ENCODE measurements around the gene ALDH1B1.

ALDH1B1 gene

DNA sequence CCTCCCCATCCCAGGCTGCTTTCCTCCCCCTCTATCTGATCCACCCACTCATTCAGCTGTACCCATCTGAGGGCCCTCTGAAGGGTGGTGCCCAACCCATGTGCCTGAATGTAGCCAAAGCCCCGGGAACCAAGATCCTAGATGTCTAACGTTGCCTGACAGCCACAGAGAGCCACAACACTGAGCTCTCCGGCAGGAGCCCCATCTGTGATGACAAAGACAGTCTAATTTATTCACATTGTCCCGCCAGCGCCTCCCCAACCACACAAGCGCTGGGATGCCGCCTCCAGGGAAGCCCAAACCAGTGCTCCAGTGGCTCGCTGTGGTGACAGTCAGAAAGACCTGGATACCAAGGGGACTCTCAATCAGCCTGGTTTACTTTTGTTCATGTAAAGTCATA is 23.4 kb downstream of the ALDH1B1 start:
- no peaks in the 10 kb centered on the region for H3K36me3 ChIP-seq (ENCODE audit: insufficient read depth)
- H3K4me3 ChIP-seq (IDR thresholded peaks at IDR 0.05; ENCODE audit: insufficient read depth, low read depth, low read length), result no peak overlapping the region
- no peak overlapping the region for H2AFZ ChIP-seq (ENCODE audit: low read depth)
- H3K4me2 ChIP-seq, result no peak overlapping the region
- no peaks in the 10 kb centered on the region for H4K20me1 ChIP-seq (ENCODE audit: insufficient read depth)
- TF ChIP-seq, protein P1, sequence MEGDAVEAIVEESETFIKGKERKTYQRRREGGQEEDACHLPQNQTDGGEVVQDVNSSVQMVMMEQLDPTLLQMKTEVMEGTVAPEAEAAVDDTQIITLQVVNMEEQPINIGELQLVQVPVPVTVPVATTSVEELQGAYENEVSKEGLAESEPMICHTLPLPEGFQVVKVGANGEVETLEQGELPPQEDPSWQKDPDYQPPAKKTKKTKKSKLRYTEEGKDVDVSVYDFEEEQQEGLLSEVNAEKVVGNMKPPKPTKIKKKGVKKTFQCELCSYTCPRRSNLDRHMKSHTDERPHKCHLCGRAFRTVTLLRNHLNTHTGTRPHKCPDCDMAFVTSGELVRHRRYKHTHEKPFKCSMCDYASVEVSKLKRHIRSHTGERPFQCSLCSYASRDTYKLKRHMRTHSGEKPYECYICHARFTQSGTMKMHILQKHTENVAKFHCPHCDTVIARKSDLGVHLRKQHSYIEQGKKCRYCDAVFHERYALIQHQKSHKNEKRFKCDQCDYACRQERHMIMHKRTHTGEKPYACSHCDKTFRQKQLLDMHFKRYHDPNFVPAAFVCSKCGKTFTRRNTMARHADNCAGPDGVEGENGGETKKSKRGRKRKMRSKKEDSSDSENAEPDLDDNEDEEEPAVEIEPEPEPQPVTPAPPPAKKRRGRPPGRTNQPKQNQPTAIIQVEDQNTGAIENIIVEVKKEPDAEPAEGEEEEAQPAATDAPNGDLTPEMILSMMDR (conservative IDR thresholded peaks at IDR 0.05; ENCODE audit: low read depth, low read length), result no peak
- H3K27me3 ChIP-seq (ENCODE audit: insufficient read depth, low read depth), result no peaks in the 10 kb centered on the region
- no peaks in the 10 kb centered on the region for H3K4me1 ChIP-seq (ENCODE audit: low read depth, poor library complexity, severe bottlenecking)
- H3K27ac ChIP-seq, result no peak overlapping the region
- no peaks in the 10 kb centered on the region for H3K79me2 ChIP-seq (ENCODE audit: insufficient read depth, low read depth)
- no peak overlapping the region for H3K9ac ChIP-seq

DNA sequence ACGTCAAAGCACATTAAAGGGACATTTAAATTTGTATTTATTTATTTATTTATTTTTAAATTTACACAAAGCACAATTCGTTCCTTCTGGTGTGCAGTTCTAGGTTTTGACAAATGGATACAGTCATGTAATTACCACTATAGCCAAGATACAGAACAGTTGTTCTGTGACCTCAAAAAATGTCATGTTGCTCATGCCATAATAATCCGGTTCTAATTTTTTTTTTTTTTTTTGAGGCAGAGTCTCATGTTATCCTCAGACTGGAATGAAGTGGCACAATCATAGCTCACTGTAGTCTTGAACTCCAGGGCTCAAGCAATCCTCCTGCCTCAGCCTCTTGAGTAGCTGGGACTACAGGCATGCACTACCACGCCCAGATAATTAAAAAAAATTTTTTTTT is 24.0 kb downstream of the ALDH1B1 start:
- Histone ChIP-seq H3K4me1 (ENCODE audit: low read depth, poor library complexity, severe bottlenecking) (no peaks in the 10 kb centered on the region), H3K36me3 (ENCODE audit: insufficient read depth) (no peaks in the 10 kb centered on the region), H3K79me2 (ENCODE audit: insufficient read depth, low read depth) (no peaks in the 10 kb centered on the region), H3K4me2 (no peak overlapping the region), H3K27me3 (ENCODE audit: insufficient read depth, low read depth) (no peaks in the 10 kb centered on the region), H3K9ac (no peak overlapping the region), H3K4me3 (IDR thresholded peaks at IDR 0.05; ENCODE audit: insufficient read depth, low read depth, low read length) (no peak overlapping the region), H2AFZ (ENCODE audit: low read depth) (no peak overlapping the region), H3K27ac (no peak overlapping the region), H4K20me1 (ENCODE audit: insufficient read depth) (no peaks in the 10 kb centered on the region)
- TF ChIP-seq, protein P1 (conservative IDR thresholded peaks at IDR 0.05; ENCODE audit: low read depth, low read length), result no peak

DNA sequence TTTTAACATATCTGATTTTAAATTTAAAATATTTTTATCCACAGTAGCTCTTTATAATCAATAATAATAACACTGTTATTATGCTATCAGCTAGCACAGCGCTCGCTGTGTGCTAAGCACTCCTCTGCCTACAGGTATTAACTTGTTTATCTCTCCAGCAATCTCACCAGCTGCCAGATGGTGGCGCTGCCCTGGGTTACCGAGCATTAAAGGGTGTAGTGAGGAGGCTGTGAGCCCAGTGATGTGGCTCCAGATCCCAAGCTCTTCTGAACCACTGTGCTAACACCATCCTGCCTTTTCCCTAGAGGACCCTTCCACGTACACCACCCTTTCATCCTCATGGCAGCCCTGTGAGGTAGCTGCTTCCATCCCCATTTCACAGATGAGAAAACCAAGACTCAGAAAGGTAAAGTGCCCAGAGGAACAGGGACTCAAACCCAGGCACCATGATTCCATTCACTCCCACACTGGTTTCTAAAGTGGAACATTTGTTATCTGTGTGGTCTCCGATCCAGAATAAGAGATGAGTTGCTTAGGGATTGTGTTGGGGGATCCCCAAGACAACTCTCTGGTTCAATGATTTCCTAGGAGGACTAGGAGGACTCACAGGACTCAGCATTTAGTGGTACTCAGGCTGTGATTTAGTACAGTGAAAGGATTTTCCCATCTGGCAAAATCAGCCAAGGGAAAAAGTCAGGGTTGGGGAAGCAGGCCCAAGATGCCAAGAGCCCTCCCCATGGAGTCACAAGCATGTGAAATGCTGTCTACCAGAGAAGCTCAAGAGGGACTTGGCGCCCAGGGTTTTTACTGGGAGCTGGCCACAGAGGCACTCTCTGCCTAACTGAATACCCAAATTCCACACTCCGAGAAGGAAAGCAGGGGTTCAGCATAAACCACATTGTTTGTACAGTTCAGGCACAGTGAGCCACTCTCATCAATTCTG is 24.8 kb downstream of the ALDH1B1 start:
- no peak overlapping the region for H2AFZ ChIP-seq (ENCODE audit: low read depth)
- H3K9ac ChIP-seq, result no peak overlapping the region
- H3K4me2 ChIP-seq, result no peak overlapping the region
- no peaks in the 10 kb centered on the region for H3K79me2 ChIP-seq (ENCODE audit: insufficient read depth, low read depth)
- H3K36me3 ChIP-seq (ENCODE audit: insufficient read depth), result no peaks in the 10 kb centered on the region
- H4K20me1 ChIP-seq (ENCODE audit: insufficient read depth), result no peaks in the 10 kb centered on the region
- no peak overlapping the region for H3K27ac ChIP-seq
- H3K4me3 ChIP-seq (IDR thresholded peaks at IDR 0.05; ENCODE audit: insufficient read depth, low read depth, low read length), result no peak overlapping the region
- TF ChIP-seq, protein P1 (conservative IDR thresholded peaks at IDR 0.05; ENCODE audit: low read depth, low read length), result peak; percentile 71
- no peaks in the 10 kb centered on the region for H3K27me3 ChIP-seq (ENCODE audit: insufficient read depth, low read depth)
- H3K4me1 ChIP-seq (ENCODE audit: low read depth, poor library complexity, severe bottlenecking), result no peaks in the 10 kb centered on the region

DNA sequence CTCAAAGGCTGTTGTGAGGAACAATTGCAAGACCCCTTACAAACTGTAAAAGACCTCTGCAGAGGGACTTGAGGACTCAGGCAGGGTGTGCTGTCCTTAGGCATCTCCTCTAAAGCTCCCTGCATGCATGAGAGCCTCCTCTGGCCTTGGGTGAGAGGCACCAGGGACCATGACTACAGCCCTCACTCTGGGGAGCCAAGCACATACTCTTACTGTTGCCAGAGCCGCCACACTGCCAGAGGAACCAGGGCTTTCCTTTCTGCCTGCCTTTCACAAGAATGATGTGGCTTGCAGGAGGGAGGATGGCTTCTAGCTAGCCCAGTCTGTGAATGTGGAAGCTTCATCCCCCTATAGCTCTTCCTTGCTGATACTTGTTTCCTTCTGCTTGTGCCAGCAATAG is 25.9 kb downstream of the ALDH1B1 start:
- Histone ChIP-seq H3K36me3 (ENCODE audit: insufficient read depth) (no peaks in the 10 kb centered on the region), H3K4me2 (no peak overlapping the region), H4K20me1 (ENCODE audit: insufficient read depth) (no peaks in the 10 kb centered on the region), H2AFZ (ENCODE audit: low read depth) (no peak overlapping the region), H3K27ac (no peak overlapping the region), H3K4me1 (ENCODE audit: low read depth, poor library complexity, severe bottlenecking) (no peaks in the 10 kb centered on the region), H3K4me3 (IDR thresholded peaks at IDR 0.05; ENCODE audit: insufficient read depth, low read depth, low read length) (no peak overlapping the region), H3K79me2 (ENCODE audit: insufficient read depth, low read depth) (no peaks in the 10 kb centered on the region), H3K9ac (no peak overlapping the region), H3K27me3 (ENCODE audit: insufficient read depth, low read depth) (no peaks in the 10 kb centered on the region)
- TF ChIP-seq, protein P1 (conservative IDR thresholded peaks at IDR 0.05; ENCODE audit: low read depth, low read length), result no peak

Measured in KMS-11 (cell line).